HL-60 (cell line): Measurements from ENCODE around the gene IFNL2.

Experiments used
- DNase-seq, 2 experiments: peaks; one replicate each; pipeline ENCODE4 v3.0.0-alpha.2; 2010 to 2020; ENCODE audit warnings: low read depth in 1 of 2, low spot score in 1 of 2
- H3K27ac ChIP-seq: fragments of 250-450 bp; sonication (Bioruptor Pico); replicated peaks from 2 replicates; pipeline ENCODE4 v1.5.1; 2020; ENCODE audit warnings: mild to moderate bottlenecking, moderate library complexity
- H3K27me3 ChIP-seq: fragments of 250-450 bp; sonication (Bioruptor Pico); 2 replicates; pipeline ENCODE4 v1.5.1; 2021; ENCODE audit warnings: mild to moderate bottlenecking, moderate library complexity; ENCODE audit not compliant: insufficient read depth, poor library complexity, severe bottlenecking
- H3K4me3 ChIP-seq: replicated peaks from 2 replicates; pipeline ENCODE4 v1.5.1; 2011; ENCODE audit warnings: mild to moderate bottlenecking, control low read depth, low read length; ENCODE audit not compliant: insufficient read depth
- CTCF ChIP-seq: IDR thresholded peaks from one replicate; pipeline ENCODE4 v1.5.1; 2011; ENCODE audit warnings: low read length, control low read depth, inconsistent platforms; ENCODE audit not compliant: insufficient read depth
- GABPA ChIP-seq: IDR thresholded peaks from 2 replicates; pipeline ENCODE4 v1.6.1; 2012; ENCODE audit warnings: low read depth
- POLR2AphosphoS5 ChIP-seq: IDR thresholded peaks from 2 replicates; pipeline ENCODE4 v1.6.1; 2012; ENCODE audit warnings: low read depth
- REST ChIP-seq: IDR thresholded peaks from 2 replicates; pipeline ENCODE4 v1.6.1; 2012; ENCODE audit warnings: low read depth; ENCODE audit not compliant: insufficient replicate concordance
- SPI1 ChIP-seq: IDR thresholded peaks from 2 replicates; pipeline ENCODE4 v1.6.1; 2012; ENCODE audit warnings: low read depth, mild to moderate bottlenecking, borderline replicate concordance

IFNL2 gene

GRCh38 chr19:39319098-39319891 lies 51.1 kb downstream of the IFNL2 start:
- H3K4me3 ChIP-seq: no peak overlapping the region

More at GRCh38 chr19:39319098-39319891, 51.1 kb downstream of the IFNL2 start:
- no peak for TF ChIP-seq REST
- no peak for TF ChIP-seq CTCF
- TF ChIP-seq GABPA: no peak
- no peak for TF ChIP-seq SPI1
- no peak for TF ChIP-seq POLR2AphosphoS5
- no peak for DNase-seq
- Histone ChIP-seq H3K27ac (no peak overlapping the region), H3K27me3 (peaks cover 3% of the 10 kb centered on the region)
